Activated CD4-positive, alpha-beta T cell treated with anti-CD3 and anti-CD28 coated beads, Interleukin-10, Interleukin-2, amounts not matched to agents 100 ng/mL and 50 ng/mL, durations not matched to agents 16 hours and 8 hours (primary cell): ENCODE data around the gene SOHLH1.
"Not testable (repeated sequence)": the region's sequence is repeated elsewhere in the genome, so short reads cannot be mapped to it uniquely, and the experiment has no call there.

Experiments used
- DNase-seq: peaks from one replicate; pipeline ENCODE4 v3.0.0-alpha.2; 2020

The SOHLH1 gene

GRCh38 chr9:135676891-135677290, 22.4 kb downstream of the SOHLH1 start:
- DNase-seq: no peak

DNA sequence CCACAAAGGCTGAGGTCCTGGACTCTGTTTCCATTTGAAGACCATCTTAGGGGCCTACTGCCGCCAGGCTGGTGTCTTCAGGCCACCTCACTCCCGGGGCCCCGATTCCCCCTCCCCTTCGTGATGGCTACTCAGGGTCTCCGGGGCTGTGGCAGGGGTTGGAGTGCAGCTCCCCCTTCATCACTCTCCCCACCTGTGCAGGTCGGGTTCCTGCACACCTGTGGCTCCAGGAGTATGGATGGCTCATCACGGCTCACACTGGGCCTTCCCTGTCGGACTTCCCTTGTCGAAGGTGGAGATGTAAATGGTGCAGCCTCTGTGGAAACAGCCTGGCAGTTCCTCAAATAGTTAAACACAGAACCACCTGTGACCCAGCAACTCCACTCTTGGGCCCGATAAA, 24.3 kb downstream of the SOHLH1 start:
- DNase-seq: no peak

DNA sequence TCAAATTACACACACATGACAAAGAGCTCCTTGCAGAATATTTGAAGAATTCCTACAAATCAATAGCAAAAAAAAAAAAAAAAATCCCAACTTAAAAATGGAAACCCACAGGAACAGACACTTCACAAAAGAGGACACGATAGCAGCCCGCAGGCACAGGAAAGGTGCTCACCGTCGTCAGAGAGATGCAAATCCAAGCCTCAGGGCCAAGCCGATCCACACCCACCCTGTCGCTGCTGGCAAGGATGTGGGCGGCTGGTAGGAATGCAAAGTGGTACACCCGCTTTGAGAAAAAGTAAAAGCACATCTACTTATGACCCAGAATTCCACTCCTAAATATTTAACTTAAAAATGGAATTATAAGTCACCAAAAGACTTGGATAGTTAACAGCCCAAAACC, 25.3 kb downstream of the SOHLH1 start:
- DNase-seq: no peak

DNA sequence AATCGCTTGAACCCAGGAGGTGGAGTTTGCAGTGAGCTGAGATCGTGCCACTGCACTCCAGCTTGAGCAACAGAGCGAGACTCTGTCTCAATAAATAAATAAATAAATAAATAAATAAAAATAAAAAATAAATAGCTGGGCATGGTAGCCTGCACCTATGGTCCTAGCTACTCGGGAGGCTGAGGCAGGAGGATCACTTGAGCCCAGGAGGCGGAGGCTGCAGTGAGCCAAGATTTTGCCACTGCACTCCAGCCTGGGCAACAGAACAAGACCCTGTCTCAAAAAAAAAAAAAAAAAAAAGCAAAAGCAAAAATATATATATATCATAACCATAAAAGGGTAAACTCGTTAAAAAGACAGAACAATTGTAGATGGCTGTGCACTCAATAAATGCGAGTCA, 26.5 kb downstream of the SOHLH1 start:
- DNase-seq: not testable (repeated sequence)

DNA sequence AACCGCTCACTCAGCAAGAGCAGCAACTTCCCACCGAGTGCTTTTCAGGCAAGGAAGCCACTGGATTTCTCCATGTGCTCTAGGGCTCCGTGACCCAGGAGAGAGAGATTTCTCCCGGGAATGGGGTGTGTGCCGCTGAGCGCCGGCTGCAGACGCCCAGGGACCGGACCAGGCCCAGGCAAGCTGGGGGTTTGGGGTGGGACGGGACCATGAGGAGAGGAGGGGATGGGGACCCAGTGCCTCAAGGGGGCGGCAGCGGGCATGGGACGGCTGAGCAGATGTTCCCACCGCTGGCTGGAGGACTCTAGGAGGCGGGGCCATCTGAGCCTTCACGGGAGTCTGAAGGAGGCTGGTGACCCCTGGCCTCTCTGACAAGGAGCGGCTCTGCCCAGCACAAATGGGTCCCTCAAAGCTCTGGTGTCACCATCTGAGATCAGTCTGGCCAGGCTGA, 27.7 kb downstream of the SOHLH1 start:
- no peak for DNase-seq

GRCh38 chr9:135670721-135671590, 28.3 kb downstream of the SOHLH1 start:
- no peak for DNase-seq

GRCh38 chr9:135669616-135670285, 29.5 kb downstream of the SOHLH1 start:
- no peak for DNase-seq

GRCh38 chr9:135669018-135669417, 30.3 kb downstream of the SOHLH1 start:
- DNase-seq: not testable (repeated sequence)

DNA sequence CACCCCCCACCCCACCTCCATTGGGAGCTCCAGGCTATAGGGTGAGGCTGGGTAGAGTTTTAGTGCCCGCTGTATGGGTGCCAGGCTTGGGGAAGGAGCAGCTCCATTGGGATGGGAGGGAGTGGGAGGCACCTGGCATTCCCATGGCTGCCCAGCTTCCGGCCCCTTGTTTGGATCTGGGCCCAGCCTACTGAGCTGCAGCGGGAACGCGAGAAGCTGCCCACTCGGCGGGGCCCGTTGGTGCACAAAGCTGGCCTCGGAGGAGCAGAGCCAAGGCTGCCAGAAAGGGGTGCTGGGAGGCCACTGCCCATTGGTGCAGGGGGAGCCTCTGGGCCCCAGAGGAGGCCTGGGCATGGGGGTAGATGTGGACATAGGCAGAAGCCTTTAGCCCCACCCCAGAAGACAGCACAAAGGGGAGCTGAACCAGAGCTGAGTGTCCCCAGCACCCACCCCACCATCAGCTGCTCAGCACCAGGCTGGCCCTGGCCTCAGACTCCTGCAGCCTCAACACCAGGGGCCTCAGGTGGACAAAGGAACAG, 31.7 kb downstream of the SOHLH1 start:
- no peak for DNase-seq

- DNase-seq: no peak
Measured at GRCh38 chr9:135666534-135667462, 32.5 kb downstream of the SOHLH1 start.

DNA sequence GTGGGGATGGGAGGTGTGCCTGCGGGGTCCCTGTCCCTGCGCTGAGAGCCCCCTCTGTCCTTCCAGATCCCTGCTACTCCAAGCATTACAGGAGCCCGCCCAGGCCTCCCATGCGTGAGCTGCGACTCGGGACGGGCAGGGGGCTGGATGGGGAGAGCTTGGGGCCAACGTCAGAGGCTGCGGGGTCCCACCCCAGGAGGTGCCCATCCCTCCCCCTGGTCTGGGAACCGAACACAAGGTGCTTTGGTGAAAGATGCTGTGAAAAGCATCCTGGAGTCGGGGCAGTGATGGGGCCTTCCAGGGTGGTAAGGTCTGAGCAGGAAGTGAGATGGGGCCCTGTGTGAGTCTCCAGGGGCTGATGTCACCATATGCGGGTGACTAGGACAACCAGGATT, 33.5 kb downstream of the SOHLH1 start:
- DNase-seq: no peak

- DNase-seq: no peak
Measured at GRCh38 chr9:135664801-135665794, 34.2 kb downstream of the SOHLH1 start.

GRCh38 chr9:135664266-135664665, 35.0 kb downstream of the SOHLH1 start:
- no peak for DNase-seq

- no peak for DNase-seq
Measured at GRCh38 chr9:135663857-135664256, 35.4 kb downstream of the SOHLH1 start.

DNA sequence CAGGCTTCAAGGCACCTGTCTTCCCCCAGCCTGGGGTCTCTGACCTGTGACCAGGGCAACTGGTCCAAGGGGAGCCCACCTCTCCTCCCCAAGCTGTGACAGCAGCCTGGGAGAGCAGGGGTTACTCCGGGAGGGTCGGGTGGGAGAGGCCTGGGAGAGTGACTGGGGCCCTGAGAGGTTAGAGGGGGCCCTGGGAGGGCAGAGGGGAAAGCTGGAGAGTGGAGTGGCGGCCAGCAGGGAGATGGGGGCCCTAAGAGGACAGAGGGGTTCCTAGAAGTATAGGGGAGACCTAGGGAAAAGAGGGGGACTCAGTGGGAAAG, 35.9 kb downstream of the SOHLH1 start:
- no peak for DNase-seq

DNA sequence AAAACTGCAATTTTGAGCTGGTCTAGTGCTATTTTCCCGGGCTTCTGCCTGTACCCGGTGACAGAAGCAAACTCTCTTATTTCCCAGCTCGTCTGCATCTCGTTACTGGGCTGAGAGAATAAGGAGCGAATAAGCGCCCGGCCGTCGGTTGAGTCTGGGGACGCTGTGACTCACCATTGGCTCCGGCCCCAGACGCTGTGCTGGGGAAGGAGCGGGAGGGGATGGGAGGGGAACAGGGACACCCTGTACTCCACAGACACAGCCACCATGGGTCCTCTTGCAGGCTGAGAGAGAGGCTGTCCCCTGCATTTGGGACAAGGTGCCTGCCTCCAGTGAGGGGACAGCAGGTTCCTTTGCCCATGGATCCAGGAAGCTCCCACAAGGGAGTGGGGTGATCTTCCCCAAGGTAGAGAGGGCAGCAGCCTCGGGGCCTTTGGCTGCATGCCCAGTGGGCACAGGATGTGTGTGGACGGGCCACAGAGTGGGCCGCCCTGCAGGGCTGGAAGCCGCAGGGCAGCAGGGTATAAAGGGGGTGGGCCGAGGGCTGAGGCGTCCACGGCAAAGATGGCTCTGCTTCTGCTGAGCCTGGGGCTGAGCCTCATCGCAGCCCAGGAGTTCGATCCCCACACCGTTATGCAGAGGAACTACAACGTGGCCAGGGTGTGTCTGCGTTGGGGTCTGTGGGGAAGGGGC, 36.4 kb downstream of the SOHLH1 start, which contains the start of gene LCN9:
Gene LCN9, plus strand, starts transcription at position 552 of the 693 bp plus-strand sequence. Its CDS starts 13 bp downstream, at position 565.
- DNase-seq: no peak

DNA sequence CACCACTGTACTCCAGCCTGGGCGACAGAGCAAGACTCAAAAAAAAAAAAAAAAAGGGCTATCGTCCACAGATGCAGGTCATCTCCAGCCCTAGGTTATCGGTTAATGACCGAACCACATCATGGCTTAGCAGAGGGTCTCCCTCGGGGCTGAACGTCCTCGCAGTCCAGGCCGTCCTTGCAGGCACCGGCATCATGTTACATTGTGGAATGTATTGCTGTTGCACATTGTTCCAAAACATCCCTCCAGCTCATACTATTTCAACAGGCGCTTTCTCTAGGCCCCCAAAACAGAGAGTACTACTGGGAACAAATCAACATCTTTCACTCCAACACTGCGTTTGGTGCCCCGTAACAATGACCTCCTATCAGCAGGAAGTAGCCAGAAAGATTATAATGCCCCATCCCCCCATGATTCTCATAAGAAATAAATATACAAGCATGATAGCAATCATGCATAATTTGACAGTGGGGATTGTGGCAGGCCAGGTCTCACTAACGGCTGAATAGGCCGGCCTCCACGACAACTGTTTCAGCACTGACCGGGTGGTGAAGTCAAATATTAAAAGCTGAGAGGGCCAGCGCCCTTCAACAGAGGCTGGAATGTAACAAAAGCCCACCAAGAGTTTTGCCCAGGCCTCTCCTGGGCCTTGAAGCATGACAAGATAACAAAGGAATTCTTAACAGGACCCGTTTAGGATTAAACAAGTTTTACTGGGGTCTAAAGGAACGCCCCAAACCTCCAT, 37.3 kb downstream of the SOHLH1 start:
- DNase-seq: no peak

DNA sequence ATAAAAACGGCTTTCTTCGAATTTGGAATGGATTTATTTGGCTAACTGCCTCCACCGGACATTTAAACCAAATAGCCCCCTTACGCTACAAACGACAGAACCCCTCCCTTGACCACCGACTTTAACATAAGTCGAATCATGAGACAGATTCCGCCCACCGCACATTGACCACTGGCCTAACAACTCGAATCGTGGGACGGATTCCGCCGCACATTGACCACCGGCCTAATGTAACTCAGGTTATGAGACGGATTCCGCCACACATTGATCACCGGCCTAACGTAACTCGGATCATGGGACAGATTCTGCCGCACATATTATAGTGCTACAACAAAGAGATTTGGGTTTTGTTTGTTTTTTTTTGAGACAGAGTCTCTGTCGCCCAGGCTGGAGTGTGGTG, 38.9 kb downstream of the SOHLH1 start:
- no peak for DNase-seq

GRCh38 chr9:135659252-135659651, 40.0 kb downstream of the SOHLH1 start:
- no peak for DNase-seq

- DNase-seq: no peak
Measured at GRCh38 chr9:135657416-135657815, 41.9 kb downstream of the SOHLH1 start.
